Thyroid gland (tissue), 4 donors: ENCODE results near the gene AQP5.

Experiments
- POLR2A ChIP-seq, 2 donors: fragments of 450-650 bp; IDR thresholded peaks; one replicate each; pipeline ENCODE4 v1.6.1; 2017; ENCODE audit warnings: antibody characterized with exemption in 2 of 2, mild to moderate bottlenecking in 2 of 2, moderate library complexity in 1 of 2
- TF ChIP-seq, protein P1 (sequence below), 6 experiments: fragments of 200-600 bp in 3 of 6; fragments of 450-650 bp in 3 of 6; sonication (generic) in 3 of 6; IDR thresholded peaks; one replicate each; pipeline ENCODE4 v1.5.1; 2016 to 2019; ENCODE audit warnings: antibody characterized with exemption in 6 of 6, mild to moderate bottlenecking in 2 of 6, inconsistent platforms in 1 of 6, moderate library complexity in 1 of 6

DNA sequence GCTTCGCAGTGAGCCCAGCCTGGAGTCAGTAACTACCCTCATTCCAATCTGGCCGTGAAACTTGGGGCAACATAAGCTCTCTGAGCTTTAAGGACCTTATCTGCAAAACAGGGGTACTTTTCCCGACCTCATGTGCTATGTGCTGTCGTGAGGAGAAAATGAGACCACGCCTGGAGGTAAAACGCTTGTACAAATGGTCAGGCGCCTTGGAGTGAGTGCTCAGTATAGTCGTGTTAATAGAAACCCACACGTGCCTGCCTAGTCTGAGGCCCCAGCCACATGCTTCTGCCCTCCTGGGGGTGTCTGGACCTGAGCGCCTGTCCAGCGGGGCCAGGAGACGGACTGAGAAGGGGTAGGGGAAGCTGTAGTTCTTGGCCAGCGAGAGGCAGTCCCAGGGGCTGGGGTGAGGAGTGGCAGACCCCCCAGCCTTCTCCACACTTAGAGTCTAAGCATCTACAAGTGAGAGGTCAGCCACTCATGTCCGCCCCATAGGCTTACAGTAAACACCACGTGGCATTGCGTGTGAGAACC, 4.9 kb downstream of the AQP5 start:
- TF ChIP-seq POLR2A (IDR thresholded peaks at IDR 0.05) = no peak
- TF ChIP-seq, protein P1, sequence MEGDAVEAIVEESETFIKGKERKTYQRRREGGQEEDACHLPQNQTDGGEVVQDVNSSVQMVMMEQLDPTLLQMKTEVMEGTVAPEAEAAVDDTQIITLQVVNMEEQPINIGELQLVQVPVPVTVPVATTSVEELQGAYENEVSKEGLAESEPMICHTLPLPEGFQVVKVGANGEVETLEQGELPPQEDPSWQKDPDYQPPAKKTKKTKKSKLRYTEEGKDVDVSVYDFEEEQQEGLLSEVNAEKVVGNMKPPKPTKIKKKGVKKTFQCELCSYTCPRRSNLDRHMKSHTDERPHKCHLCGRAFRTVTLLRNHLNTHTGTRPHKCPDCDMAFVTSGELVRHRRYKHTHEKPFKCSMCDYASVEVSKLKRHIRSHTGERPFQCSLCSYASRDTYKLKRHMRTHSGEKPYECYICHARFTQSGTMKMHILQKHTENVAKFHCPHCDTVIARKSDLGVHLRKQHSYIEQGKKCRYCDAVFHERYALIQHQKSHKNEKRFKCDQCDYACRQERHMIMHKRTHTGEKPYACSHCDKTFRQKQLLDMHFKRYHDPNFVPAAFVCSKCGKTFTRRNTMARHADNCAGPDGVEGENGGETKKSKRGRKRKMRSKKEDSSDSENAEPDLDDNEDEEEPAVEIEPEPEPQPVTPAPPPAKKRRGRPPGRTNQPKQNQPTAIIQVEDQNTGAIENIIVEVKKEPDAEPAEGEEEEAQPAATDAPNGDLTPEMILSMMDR (IDR thresholded peaks at IDR 0.05) = no peak
